Stimulated activated naive CD8-positive, alpha-beta T cell treated with anti-CD3 and anti-CD28 coated beads, Interleukin-15, amount 100 ng/mL, for 72 hours (primary cell): ENCODE results near the gene AADACL2.
"Not testable (repeated sequence)": the region's sequence is repeated elsewhere in the genome, so short reads cannot be mapped to it uniquely, and the experiment has no call there.

Source experiments
- ATAC-seq: fragments of 150-1000 bp; cut with Tn5 transposase; 2 replicates; pipeline ENCODE4 v1.10.0; 2021; ENCODE audit warnings: mild to moderate bottlenecking, moderate library complexity
- DNase-seq, 2 donors: peaks; one replicate each; pipeline ENCODE4 v3.0.0; 2021 to 2022
- H3K27ac Mint-ChIP-seq, 2 donors: one replicate each; pipeline ENCODE4 v1.8.0; 2022; ENCODE audit warnings: mild to moderate bottlenecking in 2 of 2, mixed read lengths in 2 of 2, moderate library complexity in 2 of 2
- H3K27me3 Mint-ChIP-seq: one replicate; pipeline ENCODE4 v1.8.0; 2022; ENCODE audit warnings: mixed read lengths
- H3K4me1 Mint-ChIP-seq: one replicate; pipeline ENCODE4 v1.8.0; 2022; ENCODE audit warnings: mild to moderate bottlenecking, mixed read lengths
- H3K4me3 Mint-ChIP-seq, 2 donors: one replicate each; pipeline ENCODE4 v1.8.0; 2022; ENCODE audit warnings: mild to moderate bottlenecking in 2 of 2, mixed read lengths in 2 of 2, moderate library complexity in 1 of 2
- H3K9me3 Mint-ChIP-seq, 2 donors: one replicate each; pipeline ENCODE4 v1.8.0; 2022; ENCODE audit warnings: mixed read lengths in 2 of 2

Gene AADACL2

GRCh38 chr3:151743855-151744254 lies 10.1 kb downstream of the AADACL2 start:
- no peak for DNase-seq
- Mint-ChIP-seq H3K9me3 (peaks cover 0 to 5% of the 10 kb centered on the region in 2 donors), H3K27ac (no peak overlapping the region), H3K4me3 (no peak overlapping the region), H3K4me1 (no peaks in the 10 kb centered on the region), H3K27me3 (no peaks in the 10 kb centered on the region)
- no peak for ATAC-seq

GRCh38 chr3:151750181-151750580 lies 16.5 kb downstream of the AADACL2 start:
- Mint-ChIP-seq H3K9me3 (peaks cover 0 to 5% of the 10 kb centered on the region in 2 donors), H3K27me3 (no peaks in the 10 kb centered on the region), H3K4me3 (no peak overlapping the region), H3K4me1 (no peaks in the 10 kb centered on the region), H3K27ac (no peak overlapping the region)
- DNase-seq, result no peak
- ATAC-seq, result no peak

- no peak overlapping the region for H3K27ac Mint-ChIP-seq
- peaks cover 0 to 5% of the 10 kb centered on the region in 2 donors for H3K9me3 Mint-ChIP-seq
- no peaks in the 10 kb centered on the region for H3K27me3 Mint-ChIP-seq
- DNase-seq, result no peak
- no peak overlapping the region for H3K4me3 Mint-ChIP-seq
- H3K4me1 Mint-ChIP-seq, result no peaks in the 10 kb centered on the region
- no peak for ATAC-seq
Measured at GRCh38 chr3:151750678-151751077, 17.0 kb downstream of the AADACL2 start.

GRCh38 chr3:151751161-151751560 lies 17.4 kb downstream of the AADACL2 start:
- ATAC-seq (no peak), DNase-seq (no peak)
- H3K27me3 Mint-ChIP-seq, result no peaks in the 10 kb centered on the region
- H3K4me1 Mint-ChIP-seq, result no peaks in the 10 kb centered on the region
- no peak overlapping the region for H3K4me3 Mint-ChIP-seq
- peaks cover 0 to 5% of the 10 kb centered on the region in 2 donors for H3K9me3 Mint-ChIP-seq
- no peak overlapping the region for H3K27ac Mint-ChIP-seq

- no peak overlapping the region for H3K4me3 Mint-ChIP-seq
- H3K9me3 Mint-ChIP-seq, result no peaks in the 10 kb centered on the region
- no peaks in the 10 kb centered on the region for H3K27me3 Mint-ChIP-seq
- no peak overlapping the region for H3K27ac Mint-ChIP-seq
- DNase-seq, result no peak
- H3K4me1 Mint-ChIP-seq, result no peaks in the 10 kb centered on the region
- no peak for ATAC-seq
Measured at GRCh38 chr3:151753846-151754245, 20.1 kb downstream of the AADACL2 start.

GRCh38 chr3:151761581-151761980 lies 27.9 kb downstream of the AADACL2 start:
- H3K9me3 Mint-ChIP-seq, result no peaks in the 10 kb centered on the region
- H3K27ac Mint-ChIP-seq, result no peak overlapping the region
- no peaks in the 10 kb centered on the region for H3K27me3 Mint-ChIP-seq
- DNase-seq, result no peak
- ATAC-seq, result no peak
- H3K4me1 Mint-ChIP-seq, result no peaks in the 10 kb centered on the region
- H3K4me3 Mint-ChIP-seq, result no peak overlapping the region

- not testable (repeated sequence) for H3K27me3 Mint-ChIP-seq, H3K4me3 Mint-ChIP-seq, H3K9me3 Mint-ChIP-seq, H3K4me1 Mint-ChIP-seq, DNase-seq, ATAC-seq, H3K27ac Mint-ChIP-seq
Measured at GRCh38 chr3:151764699-151765098, 31.0 kb downstream of the AADACL2 start.

- no peak for ATAC-seq
- Mint-ChIP-seq H3K27ac (no peak overlapping the region), H3K4me3 (no peak overlapping the region), H3K9me3 (no peaks in the 10 kb centered on the region), H3K27me3 (no peaks in the 10 kb centered on the region), H3K4me1 (no peaks in the 10 kb centered on the region)
- no peak for DNase-seq
Measured at GRCh38 chr3:151765685-151766084, 32.0 kb downstream of the AADACL2 start.

GRCh38 chr3:151766454-151766853 lies 32.7 kb downstream of the AADACL2 start:
- no peaks in the 10 kb centered on the region for H3K27me3 Mint-ChIP-seq
- no peak for DNase-seq

GRCh38 chr3:151768393-151768930 lies 34.7 kb downstream of the AADACL2 start:
- Mint-ChIP-seq H3K9me3 (no peaks in the 10 kb centered on the region), H3K4me3 (no peak overlapping the region), H3K4me1 (no peaks in the 10 kb centered on the region), H3K27ac (no peak overlapping the region), H3K27me3 (no peaks in the 10 kb centered on the region)
- ATAC-seq, result no peak
- DNase-seq, result no peak

More at GRCh38 chr3:151766454-151766853, 32.7 kb downstream of the AADACL2 start:
- H3K4me1 Mint-ChIP-seq, result no peaks in the 10 kb centered on the region
- no peak overlapping the region for H3K4me3 Mint-ChIP-seq
- no peaks in the 10 kb centered on the region for H3K9me3 Mint-ChIP-seq
- no peak for ATAC-seq
- no peak overlapping the region for H3K27ac Mint-ChIP-seq

- H3K9me3 Mint-ChIP-seq, result no peaks in the 10 kb centered on the region
- DNase-seq, result no peak
- no peak overlapping the region for H3K27ac Mint-ChIP-seq
- no peaks in the 10 kb centered on the region for H3K27me3 Mint-ChIP-seq
- H3K4me1 Mint-ChIP-seq, result no peaks in the 10 kb centered on the region
- H3K4me3 Mint-ChIP-seq, result no peak overlapping the region
- ATAC-seq, result no peak
Measured at GRCh38 chr3:151769175-151769574, 35.4 kb downstream of the AADACL2 start.

GRCh38 chr3:151770956-151771355 lies 37.2 kb downstream of the AADACL2 start:
- Mint-ChIP-seq H3K4me3 (no peak overlapping the region), H3K4me1 (no peaks in the 10 kb centered on the region), H3K27me3 (no peaks in the 10 kb centered on the region), H3K27ac (no peak overlapping the region), H3K9me3 (no peaks in the 10 kb centered on the region)
- ATAC-seq (no peak), DNase-seq (no peak)

- Mint-ChIP-seq H3K27ac (no peak overlapping the region), H3K4me3 (no peak overlapping the region), H3K4me1 (no peaks in the 10 kb centered on the region), H3K9me3 (no peaks in the 10 kb centered on the region), H3K27me3 (no peaks in the 10 kb centered on the region)
- DNase-seq (no peak), ATAC-seq (no peak)
Measured at GRCh38 chr3:151772825-151773480, 39.2 kb downstream of the AADACL2 start.

GRCh38 chr3:151774235-151774634 lies 40.5 kb downstream of the AADACL2 start:
- H3K9me3 Mint-ChIP-seq, result no peaks in the 10 kb centered on the region
- no peaks in the 10 kb centered on the region for H3K4me1 Mint-ChIP-seq
- ATAC-seq, result no peak

GRCh38 chr3:151774910-151775309 lies 41.2 kb downstream of the AADACL2 start:
- Mint-ChIP-seq H3K4me3 (no peak overlapping the region), H3K9me3 (no peaks in the 10 kb centered on the region), H3K27me3 (no peaks in the 10 kb centered on the region), H3K4me1 (no peaks in the 10 kb centered on the region), H3K27ac (no peak overlapping the region)
- ATAC-seq (no peak), DNase-seq (no peak)

More at GRCh38 chr3:151774235-151774634, 40.5 kb downstream of the AADACL2 start:
- Mint-ChIP-seq H3K4me3 (no peak overlapping the region), H3K27ac (no peak overlapping the region), H3K27me3 (no peaks in the 10 kb centered on the region)
- DNase-seq, result no peak

GRCh38 chr3:151775314-151776258 lies 41.9 kb downstream of the AADACL2 start:
- no peak overlapping the region for H3K27ac Mint-ChIP-seq

More at GRCh38 chr3:151775314-151776258, 41.9 kb downstream of the AADACL2 start:
- DNase-seq (no peak), ATAC-seq (no peak)
- H3K9me3 Mint-ChIP-seq, result no peaks in the 10 kb centered on the region
- H3K4me3 Mint-ChIP-seq, result no peak overlapping the region
- H3K4me1 Mint-ChIP-seq, result no peaks in the 10 kb centered on the region
- no peaks in the 10 kb centered on the region for H3K27me3 Mint-ChIP-seq
